Stimulated activated CD4-positive, alpha-beta T cell treated with anti-CD3 and anti-CD28 coated beads, Interleukin-15, amount 100 ng/mL, for 1 hour (primary cell): ENCODE data around the gene NEURL2.
"Not testable (repeated sequence)": the region's sequence is repeated elsewhere in the genome, so short reads cannot be mapped to it uniquely, and the experiment has no call there.

Experiments used
- DNase-seq, 2 donors: peaks; one replicate each; pipeline ENCODE4 v3.0.0-alpha.2; 2020; ENCODE audit warnings: low read depth in 1 of 2, low spot score in 1 of 2

NEURL2 gene

DNA sequence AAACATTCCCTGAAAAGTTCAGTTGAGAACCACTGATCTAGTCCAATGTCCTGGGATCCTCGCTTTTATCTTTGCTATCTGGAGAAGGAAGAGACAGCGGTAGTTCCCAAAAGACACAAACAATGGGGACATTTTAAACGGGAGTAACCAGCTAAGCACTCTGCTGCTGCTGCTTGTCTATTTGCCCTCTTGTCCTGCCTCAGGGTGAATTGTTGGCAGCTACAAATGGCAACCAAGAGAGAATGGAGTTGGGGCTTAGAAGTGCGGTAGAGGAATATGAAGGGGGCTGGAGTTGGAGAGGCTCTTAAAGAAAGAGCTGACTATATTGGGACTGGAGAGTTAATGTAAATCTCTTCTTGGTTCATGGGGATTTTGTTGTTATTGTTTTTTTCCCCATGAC, 16.4 kb downstream of the NEURL2 start:
- DNase-seq, result no peak

DNA sequence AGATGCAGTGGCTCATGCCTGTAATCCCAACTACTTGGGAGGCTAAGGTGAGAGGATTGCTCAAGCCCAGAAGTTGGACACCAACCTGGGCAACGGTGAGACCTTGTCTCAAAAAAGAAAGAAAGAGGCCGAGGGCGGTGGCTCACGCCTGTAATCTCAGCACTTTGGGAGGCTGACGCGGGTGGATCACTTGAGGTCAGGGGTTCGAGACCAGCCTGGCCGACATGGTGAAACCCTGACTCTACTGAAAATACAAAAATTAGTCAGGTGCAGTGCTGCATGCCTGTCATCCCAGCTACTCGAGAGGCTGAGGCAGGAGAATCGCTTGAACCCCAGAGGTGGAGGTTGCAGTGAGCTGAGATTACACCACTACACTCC, 16.9 kb downstream of the NEURL2 start:
- DNase-seq, result not testable (repeated sequence)

DNA sequence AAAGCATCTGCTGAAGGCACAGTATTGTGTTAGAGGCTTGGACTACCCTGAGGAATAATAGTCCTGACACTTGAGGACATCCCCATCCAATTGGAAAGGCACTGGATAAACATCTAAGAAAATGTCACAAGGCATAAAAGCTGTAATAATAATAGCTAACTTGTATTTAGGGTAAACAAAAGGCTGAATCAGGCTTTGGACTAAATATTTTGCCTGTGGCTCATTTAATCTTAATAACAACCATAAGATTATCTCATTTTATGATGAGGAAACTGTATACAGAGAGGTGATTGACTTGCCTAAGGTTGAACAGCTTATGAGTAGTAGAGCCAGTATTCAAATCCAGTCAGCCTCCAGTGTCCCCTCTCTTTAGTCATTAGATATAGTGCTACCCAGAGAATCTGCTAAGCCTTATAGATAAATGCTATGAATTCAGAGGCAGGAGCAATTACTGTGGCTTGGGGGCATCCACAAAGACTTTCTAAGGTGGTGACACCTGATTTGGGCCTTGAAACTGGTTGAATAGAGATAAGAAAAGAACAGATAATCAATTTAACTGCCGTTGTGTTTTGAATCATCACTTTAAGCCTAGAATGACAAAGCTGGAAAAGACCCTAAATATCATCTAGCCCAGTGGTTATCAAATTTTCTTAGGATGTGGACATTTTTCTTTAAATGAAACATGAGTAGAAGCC, 17.5 kb downstream of the NEURL2 start:
- no peak for DNase-seq

DNA sequence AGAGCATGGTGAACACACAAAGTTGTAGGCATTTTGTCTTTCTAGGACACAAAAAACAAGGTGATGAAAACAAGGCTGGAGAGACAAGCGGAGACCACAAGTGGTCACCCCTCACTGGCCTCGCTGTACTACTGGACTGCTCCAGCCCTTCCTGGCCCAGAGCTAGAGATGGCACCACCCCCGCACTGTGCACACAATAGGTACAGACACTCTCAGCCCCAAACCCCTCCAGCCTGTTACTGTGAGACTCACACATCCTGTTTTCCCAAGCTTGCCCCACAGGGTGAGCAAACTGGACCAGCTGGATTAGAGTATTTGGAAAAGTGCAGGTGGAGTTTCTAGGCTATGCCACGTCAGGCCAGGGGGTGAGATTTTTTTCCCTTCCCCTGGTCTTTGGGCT, 18.4 kb downstream of the NEURL2 start:
- DNase-seq, result no peak

DNA sequence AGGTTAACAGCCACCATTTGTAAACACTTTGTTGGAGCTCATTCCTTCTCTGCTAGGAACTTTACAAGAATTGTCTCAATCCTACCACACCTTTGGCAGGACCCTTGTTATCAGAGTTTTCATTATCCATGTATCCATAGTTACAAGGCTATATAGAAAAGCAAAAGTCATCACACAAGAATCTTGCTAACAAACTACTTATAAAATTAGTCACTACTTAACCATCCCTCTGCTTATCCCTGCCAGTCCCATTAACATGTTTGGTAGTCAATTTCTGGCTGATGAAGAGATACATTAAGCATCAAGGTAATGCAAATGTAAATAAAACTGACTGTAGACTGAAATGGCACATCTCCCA, 23.2 kb downstream of the NEURL2 start:
- DNase-seq, result no peak

DNA sequence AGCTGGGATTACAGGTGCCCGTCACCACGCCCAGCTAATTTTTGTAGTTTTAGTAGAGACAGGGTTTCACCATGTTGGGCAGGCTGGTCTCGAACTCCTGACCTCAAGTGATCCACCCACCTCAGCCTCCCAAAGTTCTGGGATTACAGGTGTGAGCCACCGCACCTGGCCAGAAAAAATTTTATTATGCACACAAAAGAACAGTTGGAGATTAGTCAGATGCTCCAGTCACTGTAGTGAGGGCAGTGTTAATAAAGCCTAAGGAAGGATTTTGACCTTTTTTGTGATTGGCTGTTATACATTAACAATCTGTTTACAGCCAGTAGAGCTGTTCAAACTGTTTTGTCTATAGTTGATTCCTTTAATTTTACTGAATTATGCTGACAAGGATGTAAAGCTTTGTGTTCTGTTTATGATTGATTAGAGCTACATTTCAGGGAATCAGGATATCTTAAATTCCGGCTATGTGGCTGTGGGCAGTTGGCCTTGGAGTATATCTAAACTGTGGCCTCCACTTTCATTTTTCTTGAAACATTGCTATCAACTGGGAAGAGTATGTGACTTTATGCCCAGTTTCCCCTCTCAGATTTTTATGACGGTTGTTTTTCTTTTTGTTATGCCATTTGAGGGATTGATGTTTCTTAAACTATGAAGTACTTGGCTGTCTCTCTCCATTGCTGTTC, 23.7 kb downstream of the NEURL2 start:
- DNase-seq, result no peak

DNA sequence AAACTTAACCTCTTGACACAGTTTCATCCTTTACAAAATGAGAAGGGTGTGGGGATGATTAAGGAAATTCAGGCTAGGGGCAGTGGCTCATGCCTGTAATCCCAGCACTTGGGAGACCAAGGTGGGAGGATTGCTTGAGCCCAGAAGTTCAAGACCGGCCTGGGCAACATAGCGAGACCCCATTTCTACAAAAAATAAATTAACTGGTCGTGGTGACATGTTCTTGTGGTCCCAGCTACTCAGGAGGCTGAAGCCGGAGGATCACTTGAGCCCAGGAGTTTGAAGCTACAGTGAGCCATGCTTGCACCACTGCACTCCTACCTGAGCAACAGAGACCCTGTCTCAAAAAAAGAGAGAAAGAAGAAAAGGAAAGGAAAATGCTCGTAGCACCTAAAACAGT, 24.6 kb downstream of the NEURL2 start:
- no peak for DNase-seq

DNA sequence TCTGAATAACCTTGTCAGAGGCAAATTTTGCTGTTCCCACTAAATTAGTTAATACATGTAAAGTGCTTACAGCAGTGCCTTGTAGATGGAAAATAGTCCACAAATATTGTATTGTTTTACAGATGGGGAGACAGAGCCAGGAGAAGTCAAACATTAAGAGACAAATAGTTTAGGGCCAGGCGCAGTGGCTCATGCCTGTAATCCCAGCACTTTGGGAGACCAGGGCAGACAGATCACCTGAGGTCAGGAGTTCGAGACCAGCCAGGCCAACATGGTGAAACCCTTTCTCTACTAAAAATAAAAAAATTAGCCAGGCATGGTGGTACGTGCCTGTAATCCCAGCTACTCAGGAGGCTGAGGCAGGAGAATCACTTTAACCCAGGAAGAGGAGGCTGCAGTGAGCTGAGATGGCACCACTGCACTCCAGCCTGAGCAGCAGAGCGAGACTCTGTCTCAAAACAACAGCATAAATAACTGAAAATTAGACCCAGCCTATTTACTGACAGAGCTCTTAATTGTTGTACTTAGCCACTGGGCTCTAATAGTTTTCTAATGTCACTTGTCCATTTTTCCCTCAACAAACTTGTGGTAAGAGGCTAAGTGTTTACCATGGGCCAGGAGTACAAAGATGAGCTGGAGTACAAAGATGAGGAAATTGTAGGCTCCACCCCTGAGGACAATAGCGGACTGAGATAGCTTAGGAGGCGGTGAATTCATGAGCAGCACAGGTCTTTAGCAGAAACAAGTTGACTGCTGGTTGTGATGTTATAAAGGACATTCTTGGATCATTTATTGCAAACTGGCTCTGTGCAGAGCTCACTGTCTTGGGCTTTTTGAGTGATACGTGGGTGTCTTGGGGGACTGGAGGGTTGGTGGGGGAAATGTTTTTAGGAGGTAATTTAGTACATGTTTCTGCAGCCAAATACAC, 27.2 kb downstream of the NEURL2 start:
- no peak for DNase-seq

DNA sequence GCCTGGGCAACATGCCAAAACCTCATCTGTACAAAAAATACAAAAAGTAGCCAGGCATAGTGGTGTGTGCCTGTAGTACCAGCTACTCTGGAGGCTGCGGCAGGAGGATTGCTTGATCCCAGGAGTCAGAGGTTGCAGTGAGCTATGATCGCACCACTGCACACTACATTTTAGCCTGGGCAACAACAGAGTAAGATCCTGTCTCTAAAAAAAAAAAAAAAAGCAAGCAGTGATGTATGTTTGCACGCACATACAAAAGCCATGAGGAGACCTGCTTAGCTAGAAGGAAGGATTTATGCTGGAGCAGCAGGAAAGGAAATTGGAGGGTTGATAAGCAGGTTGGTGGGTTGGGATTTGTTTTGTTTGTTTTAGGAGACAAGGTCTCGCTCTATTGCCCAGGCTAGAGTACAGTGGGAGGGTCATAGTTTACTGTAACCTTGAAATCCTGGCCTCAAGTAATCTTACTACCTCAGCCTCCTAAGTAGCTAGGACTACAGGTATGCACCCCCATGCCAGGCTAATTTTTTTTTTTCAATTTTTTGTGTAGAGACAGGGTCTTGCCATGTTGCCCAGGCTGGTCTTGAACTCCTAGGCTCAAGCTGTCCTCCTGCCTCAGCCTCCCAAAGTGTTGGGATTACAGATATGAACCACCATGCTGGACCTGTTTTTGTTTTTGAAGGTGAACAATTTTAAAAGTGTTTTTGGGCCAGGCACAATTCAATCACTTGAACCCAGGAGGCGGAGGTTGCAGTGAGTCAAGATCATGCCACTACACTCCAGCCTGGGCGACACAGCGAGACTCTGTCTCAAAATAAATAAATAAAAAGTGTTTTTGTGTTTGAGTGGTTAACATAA, 29.6 kb downstream of the NEURL2 start:
- DNase-seq, result no peak

DNA sequence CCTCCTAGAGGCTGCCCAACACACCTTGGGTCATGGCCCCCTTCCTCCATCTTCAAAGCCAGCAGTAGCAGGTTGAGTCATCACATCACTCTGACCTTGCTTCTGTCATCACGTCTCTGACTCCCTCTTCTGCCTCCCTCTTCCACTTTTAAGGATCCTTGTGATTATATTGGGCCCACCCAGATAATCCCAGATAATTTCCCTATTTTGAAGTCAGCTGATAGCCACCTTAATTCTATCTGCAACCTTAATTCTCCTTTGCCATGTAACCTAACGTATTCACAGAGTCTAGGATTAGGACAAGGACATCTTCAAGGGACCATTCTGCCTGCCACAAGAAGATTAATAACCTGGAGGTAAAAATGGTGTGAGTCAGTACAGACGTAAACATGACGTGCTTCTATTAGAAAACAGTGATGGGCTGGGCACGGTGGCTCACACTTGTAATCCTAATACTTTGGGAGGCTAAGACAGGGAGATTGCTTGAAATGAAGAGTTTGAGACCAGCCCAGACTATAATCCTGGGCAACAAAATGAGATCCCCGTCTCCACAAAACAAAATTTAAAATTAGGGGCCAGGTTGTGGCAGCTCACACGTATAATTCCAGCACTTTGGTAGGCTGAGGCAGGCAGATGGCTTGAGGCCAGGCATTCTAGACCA, 30.3 kb downstream of the NEURL2 start:
- DNase-seq, result no peak

DNA sequence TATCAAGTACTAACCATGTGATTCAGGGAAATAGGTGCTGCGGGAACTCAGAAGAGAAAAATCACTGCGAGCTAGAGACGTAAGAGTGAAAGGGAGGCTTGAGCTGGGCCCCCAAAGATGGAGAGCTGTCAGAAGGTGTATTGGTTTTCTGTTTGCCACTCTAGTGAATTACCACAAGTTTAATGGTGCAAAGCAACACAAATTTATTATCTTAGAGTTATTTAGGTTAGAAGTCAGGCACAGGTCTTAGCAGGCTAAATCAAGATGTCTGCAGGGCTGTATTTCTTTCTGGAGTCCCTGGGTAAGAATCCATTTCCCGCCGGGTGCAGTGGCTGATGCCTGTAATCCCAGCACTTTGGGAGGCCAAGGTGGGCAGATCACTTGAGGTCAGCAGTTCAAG, 31.1 kb downstream of the NEURL2 start:
- no peak for DNase-seq

DNA sequence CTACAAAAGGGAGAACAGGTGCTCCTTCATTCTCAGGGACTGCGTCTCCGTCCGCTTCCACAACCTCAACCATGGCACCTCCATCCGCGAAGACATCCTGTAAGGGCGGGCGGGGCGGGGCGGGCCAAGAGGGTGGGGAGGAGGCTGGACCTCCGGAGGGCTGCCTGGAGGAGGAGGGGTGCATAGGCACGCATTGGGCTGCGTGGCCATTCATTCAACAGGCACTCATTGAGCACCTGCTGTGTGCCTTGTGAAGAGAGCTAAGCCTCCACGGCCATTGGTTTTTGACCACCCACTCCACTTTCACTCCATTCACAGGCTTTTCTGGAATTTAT, 33.2 kb downstream of the NEURL2 start:
- no peak for DNase-seq

DNA sequence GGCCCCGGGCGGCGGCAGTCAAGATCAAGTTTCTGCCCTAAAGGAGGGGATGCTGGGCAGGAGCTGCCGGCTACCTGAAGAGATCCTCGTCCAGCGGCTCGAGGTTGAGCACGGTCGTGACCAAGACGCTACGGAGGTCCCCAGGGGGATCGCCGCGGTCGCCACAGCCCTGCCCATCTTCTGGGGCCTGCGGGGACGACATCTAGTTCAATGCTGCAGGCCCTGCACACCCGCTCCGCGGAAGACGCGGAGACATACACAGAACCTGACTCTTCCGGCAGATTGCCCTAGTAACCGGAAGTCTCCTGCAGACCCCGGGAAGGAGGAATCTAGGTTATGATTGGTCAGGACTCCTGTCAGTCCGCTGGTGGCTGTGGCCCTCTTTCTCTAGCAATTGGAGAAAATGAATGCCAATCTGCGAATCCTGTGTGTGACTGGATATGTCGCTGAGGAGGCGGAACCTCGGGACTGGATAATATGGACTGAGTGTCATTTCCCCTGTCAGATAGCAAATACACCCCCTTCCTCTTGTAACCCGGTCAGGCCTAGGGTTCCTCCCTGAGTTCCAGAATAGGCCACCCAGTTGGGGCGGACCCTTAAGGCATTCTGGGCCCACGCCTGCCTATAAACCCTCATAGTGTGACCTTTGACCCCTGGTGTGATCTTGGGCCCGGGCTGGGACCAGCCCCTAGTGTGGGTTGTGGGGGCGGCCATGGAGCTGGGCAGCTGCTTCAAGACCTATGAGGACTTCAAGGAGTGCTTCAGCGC, 33.7 kb downstream of the NEURL2 start, which contains the start of the genes ACOT8 and ZSWIM3:
Gene ACOT8, minus strand, starts transcription at position 279 of the 768 bp plus-strand sequence. Its CDS starts 77 bp downstream, at position 202.
Gene ZSWIM3, plus strand, starts transcription at position 501 of the 768 bp plus-strand sequence. Its CDS starts 212 bp downstream, at position 713.
- DNase-seq, result peak; percentile 61 to 78

DNA sequence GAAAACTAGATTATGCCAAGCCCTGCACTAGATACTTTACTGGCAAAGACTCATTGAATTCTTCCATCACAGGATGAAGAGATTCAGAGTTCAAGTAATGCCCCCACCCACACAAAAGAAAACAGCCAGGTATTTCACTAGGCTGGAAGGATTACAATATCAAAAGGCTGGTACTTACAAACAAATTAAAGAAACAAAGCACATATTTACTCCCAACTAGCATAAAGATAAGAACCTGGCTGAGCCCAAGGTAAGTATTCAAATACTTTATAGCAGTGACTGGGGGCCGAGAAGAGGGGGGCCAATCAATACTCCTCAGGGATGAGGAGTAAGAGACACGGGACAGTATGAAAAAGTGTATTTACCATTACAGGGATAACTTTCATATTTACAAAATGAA, 37.5 kb downstream of the NEURL2 start:
- no peak for DNase-seq

DNA sequence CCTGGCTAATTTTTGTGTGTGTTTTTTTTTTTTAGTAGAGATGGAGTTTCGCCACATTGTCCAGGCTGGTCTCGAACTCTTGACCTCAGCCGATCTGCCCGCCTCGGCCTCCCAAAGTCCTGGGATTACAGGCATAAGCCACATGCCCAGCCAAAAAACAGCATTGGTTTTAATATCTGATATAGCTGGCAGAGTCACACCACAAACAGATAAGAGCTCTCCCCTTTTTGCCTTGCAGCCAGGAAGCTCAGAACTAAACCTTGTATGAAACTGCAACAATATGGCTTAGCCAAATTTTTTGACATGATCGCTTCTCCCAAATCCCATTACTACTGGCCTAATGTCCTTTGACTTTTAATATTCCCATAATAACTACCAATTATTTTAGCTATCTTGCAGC, 38.7 kb downstream of the NEURL2 start:
- DNase-seq, result no peak

DNA sequence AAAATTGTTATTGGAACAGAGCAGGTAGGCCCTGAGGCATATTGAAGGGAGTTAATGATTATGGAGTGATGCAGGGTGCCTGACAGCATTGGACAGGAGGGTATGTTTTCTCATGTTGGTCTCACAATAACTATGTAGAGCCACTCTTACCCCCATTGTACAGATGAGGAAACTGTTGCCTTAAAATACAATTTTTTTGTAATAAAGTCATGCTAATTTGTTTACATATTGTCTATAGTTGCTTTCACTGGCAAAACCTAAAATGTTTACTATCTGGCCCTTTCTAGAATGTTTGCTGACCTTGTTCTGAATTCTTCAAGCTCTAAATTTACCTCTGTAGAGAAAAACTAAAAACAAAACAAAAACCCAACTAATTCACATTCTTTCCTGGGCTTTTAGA, 39.5 kb downstream of the NEURL2 start:
- no peak for DNase-seq

DNA sequence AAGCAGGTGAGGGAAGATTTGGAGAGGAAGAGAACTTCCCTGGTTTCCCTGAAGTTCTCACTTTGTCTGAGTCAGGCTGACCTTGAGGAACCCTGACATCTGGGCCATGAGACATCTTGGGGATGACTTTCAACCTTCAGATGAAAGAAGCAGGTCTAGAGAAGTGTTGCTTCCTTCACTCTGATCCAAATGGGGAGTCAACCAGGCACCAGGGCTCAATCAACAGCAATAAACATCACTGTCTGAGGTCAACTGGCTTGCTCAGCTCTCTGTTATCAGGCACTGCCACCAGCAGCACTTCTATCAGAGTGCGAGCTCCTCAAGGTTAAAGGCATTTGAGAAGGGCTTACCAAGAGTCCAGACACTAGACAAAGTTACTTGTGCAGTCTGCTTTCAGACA, 40.1 kb downstream of the NEURL2 start:
- DNase-seq, result no peak

DNA sequence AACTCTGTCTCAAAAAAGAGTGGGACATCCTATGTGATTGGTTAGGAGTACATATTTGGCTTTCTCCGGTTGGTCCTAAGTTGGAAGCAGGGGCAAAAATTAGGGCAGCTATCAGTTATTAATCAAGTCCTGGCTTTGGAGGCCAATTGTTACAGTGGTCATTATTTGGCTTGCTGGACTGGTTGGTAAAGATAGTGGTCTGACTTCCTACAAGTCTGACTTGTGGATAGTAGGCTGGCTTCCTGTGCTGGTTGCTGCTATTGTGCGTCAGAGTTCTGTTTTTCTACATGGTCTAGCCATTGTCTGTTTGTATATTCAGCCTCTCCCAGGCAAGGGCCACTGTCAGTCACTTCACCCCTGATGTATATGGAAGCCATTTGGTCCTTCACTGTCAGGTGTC, 40.8 kb downstream of the NEURL2 start:
- no peak for DNase-seq

DNA sequence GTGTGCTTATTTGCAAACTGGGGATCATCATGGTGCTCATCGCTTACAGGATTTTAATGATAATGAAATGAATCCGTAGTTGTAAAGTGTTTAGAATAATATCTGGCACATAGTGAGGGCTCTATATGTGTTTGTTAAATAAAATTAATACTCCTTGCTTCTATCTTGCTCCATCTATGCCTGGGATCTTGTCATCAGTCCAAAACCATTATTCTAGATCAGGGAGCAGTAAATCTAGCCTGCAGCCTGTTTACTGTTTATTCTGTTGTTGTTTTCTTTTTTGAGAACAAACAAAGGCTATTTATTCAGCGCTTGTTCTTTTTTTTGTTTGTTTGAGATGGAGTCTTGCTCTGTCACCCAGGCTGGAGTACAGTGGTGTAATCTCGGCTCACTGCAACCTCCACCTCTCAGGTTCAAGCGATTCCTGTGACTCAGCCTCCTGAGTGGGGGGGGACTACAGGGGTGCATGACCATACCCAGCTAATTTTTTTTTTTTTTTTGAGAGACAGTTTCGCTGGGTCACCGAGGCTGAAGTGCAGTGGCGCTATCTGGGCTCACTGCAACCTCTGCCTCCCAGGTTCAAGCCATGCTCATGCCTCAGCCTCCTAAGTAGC, 41.9 kb downstream of the NEURL2 start:
- DNase-seq, result no peak
